ENCODE measurements around the gene RNF168. TPM values are rescaled to one million over a fixed set of nuclear protein-coding genes. Genes with fewer than 3 reads are reported as not detected.
A peak's percentile ranks its signal among the peaks of the same experiment; 100 is the strongest.
"Not testable (repeated sequence)": the region's sequence is repeated elsewhere in the genome, so short reads cannot be mapped to it uniquely, and the experiment has no call there.

Gene RNF168
- total RNA-seq, 1 experiment from 2014 or later, result 19.9 TPM

DNA sequence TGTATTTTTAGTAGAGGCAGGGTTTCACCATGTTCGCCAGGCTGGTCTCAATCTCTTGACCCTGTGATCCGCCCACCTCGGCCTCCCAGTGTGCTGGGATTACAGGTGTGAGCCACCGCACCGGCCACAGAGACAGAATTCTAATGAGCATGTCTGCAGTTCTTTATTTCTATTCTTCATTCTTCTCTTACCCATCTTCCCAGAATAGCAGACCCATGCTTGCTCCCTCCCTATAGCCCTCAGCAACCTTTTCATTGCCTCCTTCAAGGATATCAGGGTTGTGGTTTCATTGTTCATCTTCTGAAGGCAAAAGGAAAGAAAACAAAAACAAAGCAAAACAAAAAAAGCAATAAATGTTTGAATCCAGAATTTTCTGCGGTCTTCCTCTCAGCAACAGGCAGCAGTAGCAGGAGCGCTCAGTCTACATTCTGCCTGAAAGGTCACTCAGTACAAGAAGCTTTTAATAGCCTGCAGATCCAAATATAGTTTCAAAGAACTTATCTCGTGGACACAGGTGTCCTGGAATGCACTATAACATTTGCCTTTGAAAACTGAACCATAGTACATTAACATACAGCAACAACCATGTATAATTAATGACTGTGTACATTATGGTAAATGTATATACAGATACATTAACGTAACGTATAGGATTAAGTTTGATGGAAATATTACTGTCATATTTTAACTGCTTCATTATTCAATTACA is 11.5 kb upstream of the RNF168 start, which contains the start of gene SMCO1:
SMCO1 (minus strand) TSS at position 434 of the 709 bp plus-strand sequence; CDS start at position 297, 137 bp downstream.
- DNase-seq (ENCODE audit: low read depth), result no peak

DNA sequence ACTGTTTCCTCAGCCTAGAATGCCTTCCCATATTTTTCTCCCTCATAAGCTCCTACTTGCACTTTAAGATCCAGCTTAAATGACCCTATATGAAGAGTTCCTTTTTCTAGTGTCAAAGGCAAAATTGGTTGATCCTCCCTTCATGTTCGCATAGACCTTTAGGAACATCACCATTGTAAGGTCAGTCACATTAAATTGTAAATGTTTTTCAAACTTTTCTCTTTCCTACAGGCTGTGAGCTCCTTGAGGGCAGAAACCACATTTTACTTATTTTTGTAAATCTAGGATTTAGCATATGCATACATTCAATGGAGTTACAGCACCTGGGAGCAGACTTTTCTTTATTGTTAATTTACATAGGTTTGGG is 10.8 kb upstream of the RNF168 start:
- DNase-seq (ENCODE audit: low read depth), result no peak

DNA sequence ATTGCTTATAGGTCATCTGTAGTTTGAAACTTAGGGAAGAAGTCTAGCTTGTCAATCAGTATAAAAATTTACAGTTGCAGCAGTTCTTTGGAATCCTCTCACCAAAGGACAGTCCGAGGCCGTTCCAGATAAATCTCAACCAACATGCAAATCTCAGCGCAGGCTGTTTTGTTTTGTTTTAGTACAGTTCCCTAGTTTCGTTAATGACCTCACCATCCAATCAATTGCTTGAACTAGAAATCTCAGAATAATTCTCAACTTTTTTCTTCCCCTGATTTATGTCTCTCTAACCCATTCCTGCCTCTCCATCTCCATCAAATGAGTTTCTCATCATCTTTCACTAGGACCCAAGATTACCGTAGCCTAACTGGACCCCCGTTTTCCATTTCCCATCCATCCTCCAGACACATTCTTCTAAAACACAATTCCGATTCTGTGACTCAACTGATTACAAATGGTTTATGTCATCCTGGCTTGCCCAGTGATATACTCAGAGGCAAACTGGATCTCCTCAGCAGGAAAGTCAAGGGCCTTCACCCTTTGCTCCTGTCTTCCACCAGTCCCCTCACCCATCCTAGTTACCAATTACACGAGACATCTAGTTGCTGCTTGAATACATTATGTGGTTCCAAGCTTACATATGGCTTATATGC is 10.3 kb upstream of the RNF168 start:
- DNase-seq (ENCODE audit: low read depth), result peak; percentile 52

DNA sequence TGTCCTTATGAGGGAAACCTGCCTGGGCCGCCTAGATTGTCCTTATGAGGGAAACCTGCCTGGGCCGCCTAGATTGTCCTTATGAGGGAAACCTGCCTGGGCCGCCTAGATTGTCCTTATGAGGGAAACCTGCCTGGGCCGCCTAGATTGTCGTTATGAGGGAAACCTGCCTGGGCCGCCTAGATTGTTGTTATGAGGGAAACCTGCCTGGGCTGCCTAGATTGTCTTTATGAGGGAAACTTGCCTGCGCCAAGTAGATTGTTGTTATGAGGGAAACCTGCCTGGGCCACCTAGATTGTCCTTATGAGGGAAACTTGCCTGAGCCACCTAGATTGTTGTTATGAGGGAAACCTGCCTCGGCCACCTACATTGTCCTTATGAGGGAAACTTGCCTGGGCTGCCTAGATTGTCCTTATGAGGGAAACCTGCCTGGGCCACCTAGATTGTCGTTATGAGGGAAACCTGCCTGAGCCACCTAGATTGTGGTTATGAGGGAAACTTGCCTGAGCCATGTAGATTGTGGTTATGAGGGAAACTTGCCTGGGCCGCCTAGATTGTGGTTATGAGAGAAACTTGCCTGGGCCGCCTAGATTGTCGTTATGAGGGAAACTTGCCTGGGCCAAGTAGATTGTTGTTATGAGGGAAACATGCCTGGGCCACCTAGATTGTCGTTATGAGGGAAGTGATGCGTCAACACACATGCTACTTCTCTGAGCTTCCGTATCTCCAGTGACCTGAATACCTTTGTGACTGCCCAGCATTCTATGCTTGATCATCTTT is 8.3 kb upstream of the RNF168 start:
- not testable (repeated sequence) for DNase-seq (ENCODE audit: low read depth)

DNA sequence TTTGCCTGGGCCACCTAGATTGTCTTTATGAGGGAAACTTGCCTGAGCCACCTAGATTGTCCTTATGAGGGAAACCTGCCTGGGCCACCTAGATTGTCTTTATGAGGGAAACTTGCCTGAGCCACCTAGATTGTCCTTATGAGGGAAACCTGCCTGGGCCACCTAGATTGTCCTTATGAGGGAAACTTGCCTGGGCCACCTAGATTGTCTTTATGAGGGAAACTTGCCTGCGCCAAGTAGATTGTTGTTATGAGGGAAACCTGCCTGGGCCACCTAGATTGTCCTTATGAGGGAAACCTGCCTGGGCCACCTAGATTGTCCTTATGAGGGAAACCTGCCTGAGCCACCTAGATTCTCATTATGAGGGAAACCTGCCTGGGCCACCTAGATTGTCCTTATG is 7.5 kb upstream of the RNF168 start:
- DNase-seq (ENCODE audit: low read depth), result not testable (repeated sequence)

DNA sequence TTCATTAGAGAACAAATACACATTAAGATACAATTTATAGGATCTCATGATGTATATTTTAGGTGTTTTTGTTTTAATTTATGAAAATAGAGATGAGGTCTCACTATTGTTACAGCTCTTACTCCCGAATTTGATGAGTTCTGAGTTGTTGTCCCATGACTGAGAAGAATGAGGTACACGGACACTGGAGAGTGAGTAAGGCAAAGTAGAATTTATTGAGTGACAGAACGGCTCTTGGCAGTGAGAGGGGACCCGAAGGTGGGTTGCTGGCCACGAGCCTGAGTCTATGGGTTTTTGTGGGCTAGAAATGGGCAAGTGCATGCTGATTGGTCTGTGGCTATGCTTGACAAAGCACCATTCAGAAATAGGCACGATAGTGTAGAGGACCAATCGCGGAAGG is 3.1 kb upstream of the RNF168 start:
- DNase-seq (ENCODE audit: low read depth), result no peak

DNA sequence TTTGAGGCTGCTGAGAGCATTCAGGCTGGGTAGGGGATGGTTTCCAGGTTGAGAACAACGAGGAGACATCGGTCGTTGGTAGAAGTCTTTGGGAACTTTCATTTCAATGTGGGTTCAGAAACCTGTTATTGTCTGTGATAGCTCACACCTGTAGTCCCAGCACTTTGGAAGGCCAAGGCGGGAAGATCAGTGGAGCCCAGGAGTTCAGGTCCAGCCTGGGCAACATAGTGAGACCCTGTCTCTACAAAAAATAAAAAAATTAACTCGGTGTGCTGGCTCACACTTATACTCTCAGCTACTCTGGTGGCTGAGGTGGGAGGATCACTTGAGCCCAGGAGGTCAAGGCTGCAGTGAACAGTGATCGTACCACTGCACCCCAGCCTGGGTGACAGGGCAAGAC is 988 bp upstream of the RNF168 start:
- no peak for DNase-seq (ENCODE audit: low read depth)

DNA sequence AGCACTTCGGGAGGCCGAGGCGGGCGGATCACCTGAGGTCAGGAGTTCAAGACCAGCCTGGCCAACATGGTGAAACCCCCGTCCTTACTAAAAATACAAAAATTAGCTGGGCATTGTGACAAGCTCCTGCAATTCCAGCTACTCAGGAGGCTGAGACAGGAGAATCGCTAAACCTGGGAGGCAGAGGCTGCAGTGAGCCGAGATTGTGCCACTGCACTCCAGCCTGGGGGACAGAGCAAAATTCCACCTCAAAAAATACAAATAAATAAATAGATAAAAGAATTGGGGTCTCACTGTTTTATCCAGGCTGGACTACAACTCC is 470 bp upstream of the RNF168 start:
- DNase-seq (ENCODE audit: low read depth), result not testable (repeated sequence)

DNA sequence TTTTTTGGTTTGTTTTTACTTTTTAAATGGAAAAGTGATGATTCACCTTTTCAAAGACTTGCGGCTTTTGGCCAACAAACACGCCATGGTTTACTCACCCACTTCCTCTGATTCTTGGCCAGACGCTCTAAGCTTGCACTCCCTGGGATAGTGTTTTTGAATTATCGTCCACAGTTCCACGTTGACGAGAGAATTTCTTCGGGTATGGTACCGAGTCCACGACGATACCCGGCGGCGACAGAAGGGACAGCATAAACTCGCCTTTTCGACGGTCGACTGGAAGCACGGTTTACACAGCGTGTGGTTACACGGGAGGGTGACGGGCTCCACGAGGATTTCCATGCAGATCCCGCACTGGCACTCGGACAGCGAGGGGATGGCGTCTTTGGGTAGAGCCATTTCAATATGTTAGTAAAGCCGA is 783 bp downstream of the RNF168 start:
- DNase-seq (ENCODE audit: low read depth), result peak; percentile 92

DNA sequence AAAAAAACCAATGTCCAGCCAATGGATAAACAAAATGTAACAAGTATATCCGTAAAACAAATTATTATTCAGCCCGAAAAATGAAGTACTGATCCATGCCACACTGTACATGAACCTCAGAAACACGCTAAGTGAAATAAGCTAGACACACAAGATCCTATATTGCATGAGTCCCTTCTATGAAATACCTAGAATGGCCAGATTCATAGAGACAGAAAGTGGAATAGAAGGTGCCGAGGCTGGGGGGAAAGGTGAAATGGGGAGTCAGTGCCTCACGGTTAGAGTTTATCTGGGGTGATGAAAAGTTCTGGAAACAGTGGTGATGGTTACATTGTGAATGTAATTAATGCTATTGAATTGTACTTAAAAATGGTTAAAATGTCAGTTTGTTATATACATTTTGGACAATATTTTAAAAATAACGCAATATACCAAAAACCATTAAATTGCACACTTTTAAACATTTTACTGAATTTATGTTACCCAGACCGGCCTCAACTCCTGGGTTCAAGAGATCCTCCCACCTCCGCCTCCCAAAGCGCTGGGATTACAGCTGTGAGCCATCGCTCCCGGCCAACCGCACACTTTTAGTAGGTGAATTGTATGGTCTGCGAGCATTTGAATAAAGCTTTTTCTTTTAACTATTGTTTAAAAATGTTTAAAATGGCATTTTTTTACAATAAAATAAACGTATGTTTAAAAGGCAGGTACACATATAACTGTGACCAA is 2.1 kb downstream of the RNF168 start:
- DNase-seq (ENCODE audit: low read depth), result peak; percentile 33

DNA sequence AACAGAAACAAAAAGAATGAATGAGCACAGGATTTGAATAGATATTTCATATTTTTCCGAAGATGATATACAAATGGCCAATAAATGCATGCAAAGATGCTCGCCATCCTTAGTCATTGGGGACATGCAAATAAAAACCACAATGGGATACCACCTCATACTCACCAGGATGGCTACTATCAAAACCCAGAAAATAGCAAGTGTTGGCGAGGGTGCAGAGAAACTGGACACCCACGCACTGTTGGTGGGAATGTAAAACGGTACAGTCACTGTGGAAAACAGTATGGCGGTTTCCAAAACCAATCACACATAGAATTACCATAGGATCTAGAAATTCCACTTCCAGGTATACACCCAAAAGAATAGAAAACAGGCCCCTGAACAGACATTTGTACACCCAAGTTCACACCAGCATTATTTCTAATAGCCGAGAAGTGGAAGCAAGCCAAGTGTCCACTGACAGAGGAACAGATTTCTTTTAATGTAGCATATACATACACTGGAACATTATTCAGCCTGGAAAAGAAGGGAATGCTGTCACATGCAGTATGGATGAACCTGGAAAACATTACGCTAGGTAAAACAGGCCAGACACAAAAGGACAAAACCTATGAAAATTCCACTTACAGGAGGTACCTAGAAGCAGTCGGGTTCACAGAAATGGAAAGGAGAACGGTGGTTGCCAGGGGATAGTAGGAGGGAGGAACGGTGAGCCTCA is 3.6 kb downstream of the RNF168 start:
- peak; percentile 53 for DNase-seq (ENCODE audit: low read depth)

DNA sequence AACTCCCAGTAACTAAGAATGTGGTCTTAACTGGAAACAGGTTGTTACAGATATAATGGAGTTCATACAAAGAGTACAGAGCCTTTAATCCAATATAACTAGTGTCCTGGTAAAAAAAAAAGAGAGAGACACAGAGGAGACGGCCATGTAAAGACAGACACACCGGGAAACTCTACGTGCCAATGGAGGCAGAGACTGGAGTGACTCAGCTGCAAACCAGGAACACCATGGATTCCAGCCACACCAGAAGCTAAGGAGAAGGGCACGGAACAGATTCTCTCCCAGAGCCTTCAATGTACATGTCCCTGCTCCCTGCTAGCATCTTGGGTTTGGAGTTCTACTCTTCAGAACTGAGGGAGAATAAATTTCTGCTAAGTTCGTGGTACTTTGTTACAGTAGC is 4.5 kb downstream of the RNF168 start:
- peak; percentile 80 for DNase-seq (ENCODE audit: low read depth)

DNA sequence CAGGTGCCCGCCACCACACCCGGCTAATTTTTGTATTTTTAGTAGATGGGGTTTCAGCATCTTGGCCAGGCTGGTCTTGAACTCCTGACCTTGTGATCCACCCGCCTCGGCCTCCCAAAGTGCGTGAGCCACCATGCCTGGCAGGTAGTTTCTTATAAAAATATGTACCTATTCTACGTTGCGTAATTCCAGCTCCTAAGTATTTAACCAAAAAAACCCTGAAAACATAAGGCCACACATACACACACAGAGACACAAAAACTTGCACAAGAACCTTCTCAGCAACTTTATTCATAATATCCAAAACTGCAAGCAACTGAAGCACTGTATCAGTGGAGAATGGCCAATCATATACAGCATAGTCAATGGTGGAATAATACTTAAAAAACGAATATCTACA is 5.3 kb downstream of the RNF168 start:
- DNase-seq (ENCODE audit: low read depth), result no peak

DNA sequence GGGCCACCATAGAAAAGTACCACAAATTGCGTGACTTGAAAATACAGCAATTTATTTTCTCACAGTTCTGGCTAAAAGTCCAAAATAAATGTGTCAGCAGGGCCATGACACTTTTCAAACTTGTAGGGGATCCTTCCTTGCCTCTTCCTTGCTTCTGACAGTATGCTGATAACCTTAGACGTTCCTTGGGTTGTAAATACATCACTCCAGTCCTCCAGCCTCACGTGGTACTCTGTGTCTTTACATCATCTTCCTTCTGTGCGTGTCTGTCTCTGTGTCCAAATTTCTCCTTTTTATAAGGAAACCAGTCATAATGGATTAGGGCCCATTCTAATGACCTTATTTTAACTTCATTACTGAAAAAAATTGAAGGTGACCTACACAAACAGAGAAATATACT is 7.4 kb downstream of the RNF168 start:
- no peak for DNase-seq (ENCODE audit: low read depth)

DNA sequence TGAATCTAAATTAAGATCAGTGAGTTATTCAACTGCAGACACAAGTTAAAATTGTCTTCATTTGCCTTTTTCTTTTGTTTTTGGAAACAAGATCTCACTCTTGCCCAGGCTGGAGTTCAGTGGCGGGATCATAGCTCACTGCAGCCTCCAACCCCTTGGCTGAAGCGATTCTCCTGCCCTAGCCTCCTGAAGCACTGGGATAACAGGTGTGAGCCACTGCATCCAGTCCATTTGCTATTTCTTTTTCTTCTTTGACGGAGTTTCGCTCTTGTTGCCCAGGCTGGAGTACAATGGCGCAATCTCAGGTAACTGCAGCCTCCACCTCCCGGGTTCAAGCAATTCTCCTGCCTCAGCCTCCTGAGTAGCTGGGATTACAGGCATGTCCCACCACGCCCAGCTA is 10.3 kb downstream of the RNF168 start:
- DNase-seq (ENCODE audit: low read depth), result no peak

DNA sequence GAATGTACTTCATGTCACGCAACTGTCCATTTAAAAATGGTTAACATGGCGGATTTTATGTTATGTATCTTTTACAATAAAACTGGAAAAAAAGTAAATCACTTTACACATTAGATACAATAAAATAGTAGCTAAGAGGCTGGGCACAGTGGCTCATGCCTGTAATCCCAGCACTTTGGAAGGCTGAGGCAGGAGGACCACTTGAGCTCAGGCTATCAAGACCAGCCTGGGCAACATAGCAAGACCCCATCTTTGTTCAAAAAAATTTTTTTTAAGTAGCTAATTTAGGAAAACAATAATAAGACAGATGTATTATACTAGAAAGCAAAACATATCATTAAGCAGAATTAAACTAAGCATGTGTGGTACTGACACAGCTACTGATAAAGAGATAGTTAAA is 11.5 kb downstream of the RNF168 start:
- DNase-seq (ENCODE audit: low read depth), result no peak

DNA sequence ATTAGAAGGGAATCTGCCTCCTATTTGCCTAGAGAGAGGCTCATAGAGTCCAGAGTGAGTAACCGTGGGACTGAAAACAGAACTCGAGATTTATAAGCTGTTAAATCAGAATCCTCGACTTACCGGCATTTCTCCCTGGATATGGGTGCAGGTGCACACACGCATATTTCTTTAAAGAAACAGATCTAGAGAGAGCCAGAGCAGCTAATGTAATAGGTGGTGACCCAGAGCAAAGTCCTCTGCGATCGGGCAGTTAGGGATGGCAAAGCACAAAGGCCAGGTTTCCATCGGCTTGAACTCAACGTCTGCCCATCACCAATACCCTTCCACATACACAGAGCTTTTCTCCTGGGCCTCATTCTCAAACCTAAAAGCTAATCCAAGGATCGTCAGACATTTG is 13.8 kb downstream of the RNF168 start:
- DNase-seq (ENCODE audit: low read depth), result no peak

DNA sequence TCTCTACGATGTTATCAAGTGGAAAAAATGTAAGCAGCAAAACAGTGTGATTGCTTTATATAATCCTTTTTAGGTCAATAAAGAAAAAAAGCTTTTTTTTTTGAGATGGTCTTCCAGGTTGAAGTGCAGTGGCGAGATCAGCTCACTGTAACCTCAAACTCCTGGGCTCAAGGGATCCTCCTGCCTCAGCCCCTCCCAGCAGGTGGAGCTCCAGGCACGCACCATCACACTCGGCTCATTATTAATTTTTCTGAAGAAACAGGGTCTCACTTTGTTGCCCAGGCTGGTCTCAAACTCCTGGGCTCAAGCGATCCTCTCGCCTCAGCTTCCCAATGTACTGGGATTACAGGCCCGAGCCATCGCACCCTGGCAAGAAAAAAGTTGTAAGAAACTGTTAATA is 17.3 kb downstream of the RNF168 start:
- DNase-seq (ENCODE audit: low read depth), result no peak

DNA sequence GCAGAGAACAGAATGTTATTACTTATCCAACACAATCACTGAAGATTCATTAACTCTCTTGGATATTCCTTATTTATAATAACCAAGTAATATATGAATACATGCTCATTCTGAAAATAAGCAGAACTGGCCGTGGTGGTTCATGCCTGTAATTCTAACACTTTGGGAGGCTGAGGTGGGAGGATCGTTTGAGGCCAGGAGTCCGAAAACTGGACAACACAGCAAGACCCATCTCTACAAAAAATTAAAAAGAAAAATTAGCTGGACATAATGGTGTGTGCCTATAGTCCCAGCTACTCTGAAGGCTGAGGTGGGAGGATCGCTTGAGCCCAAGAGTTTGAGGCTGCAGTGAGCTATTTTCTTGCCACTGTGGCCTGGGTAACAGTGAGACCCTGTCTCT is 25.9 kb downstream of the RNF168 start:
- no peak for DNase-seq (ENCODE audit: low read depth)

DNA sequence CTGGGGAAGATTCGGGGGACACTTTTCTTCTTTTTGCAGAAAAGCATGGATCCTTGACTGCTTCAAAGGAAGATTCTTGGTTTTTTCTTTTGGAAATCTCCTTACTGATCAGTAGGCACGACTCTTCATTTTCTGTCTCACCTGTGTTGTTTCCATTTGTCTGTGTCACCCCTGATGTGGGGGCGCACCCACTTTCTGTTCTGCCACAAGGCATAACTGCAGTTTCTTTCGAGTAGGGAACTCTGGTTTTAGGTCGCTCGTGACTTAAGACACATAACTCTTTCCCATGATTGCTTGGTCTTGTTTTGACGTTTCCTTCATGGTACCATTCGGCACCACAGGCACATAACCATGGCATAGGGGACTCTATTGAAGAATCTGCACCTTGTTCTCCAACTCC is 31.3 kb downstream of the RNF168 start:
- DNase-seq (ENCODE audit: low read depth), result no peak

DNA sequence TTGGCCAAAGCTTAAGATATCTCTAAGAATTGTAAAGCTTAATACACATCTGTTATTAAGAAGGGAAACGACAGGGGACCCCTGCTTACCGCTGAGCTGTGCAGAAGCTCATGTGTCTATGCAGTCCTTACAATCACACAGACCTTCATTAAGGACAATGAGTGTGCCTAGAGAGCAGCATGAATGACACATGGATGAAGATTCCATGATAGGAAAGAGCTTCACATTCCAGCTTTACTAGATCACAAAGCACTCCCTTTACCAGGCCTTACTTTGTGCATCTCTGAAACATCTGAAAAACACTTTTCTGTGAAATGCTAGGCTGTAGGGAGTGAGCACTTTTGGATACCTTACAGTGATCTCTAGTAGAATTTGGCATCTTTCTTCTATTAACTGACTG is 32.0 kb downstream of the RNF168 start:
- no peak for DNase-seq (ENCODE audit: low read depth)

DNA sequence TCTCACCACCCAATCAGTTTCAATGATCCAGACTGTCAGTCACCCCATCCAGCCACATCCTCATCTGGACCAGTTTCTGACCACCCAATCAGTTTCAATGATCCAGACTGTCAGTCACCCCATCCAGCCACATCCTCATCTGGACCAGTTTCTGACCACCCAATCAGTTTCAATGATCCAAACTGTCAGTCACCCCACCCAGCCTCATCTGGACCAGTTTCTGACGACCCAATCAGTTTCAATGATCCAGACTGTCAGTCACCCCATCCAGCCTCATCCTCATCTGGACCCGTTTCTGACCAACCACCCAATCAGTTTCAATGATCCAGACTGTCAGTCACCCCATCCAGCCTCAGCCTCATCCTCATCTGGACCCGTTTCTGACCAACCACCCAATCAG is 33.4 kb downstream of the RNF168 start:
- DNase-seq (ENCODE audit: low read depth), result not testable (repeated sequence)

Measured in RPMI7951 (cell line).